ENCODE measurements around the gene SF3B3.

Gene SF3B3

GRCh38 chr16:70601576-70602575 lies 78.3 kb downstream of the SF3B3 start:
- Histone ChIP-seq H3K27ac (ENCODE audit: low read length) (no peak overlapping the region), H3K36me3 (replicated peaks; ENCODE audit: insufficient read depth, low read length) (no peaks in the 10 kb centered on the region), H3K9ac (ENCODE audit: low read length) (no peak overlapping the region), H3K9me2 (replicated peaks; ENCODE audit: insufficient read depth, low read length) (no peaks in the 10 kb centered on the region), H3K9me3 (replicated peaks; ENCODE audit: insufficient read depth, low read length) (no peaks in the 10 kb centered on the region), H3K4me2 (ENCODE audit: low read depth, low read length) (no peak overlapping the region), H3F3A (ENCODE audit: insufficient read depth, low read length) (no peaks in the 10 kb centered on the region), H3K4me3 (ENCODE audit: low read length) (no peak overlapping the region), H2AFZ (ENCODE audit: low read length) (no peak overlapping the region), H3K4me1 (ENCODE audit: low read length) (no peaks in the 10 kb centered on the region), H3K79me2 (ENCODE audit: low read length) (no peaks in the 10 kb centered on the region), H4K20me1 (ENCODE audit: insufficient read depth, low read length) (no peaks in the 10 kb centered on the region), H3K27me3 (replicated peaks; ENCODE audit: insufficient read depth, low read length) (no peaks in the 10 kb centered on the region)
- TF ChIP-seq EZH2phosphoT487 (IDR thresholded peaks at IDR 0.05; ENCODE audit: low read length) (no peak), CTCF (IDR thresholded peaks at IDR 0.05; ENCODE audit: low read length) (no peak), EZH2 (optimal IDR thresholded peaks at IDR 0.05; ENCODE audit: low read depth, low read length) (no peak)
- no peak for DNase-seq

GRCh38 chr16:70602831-70603230 lies 79.2 kb downstream of the SF3B3 start:
- no peaks in the 10 kb centered on the region for H3K9me3 ChIP-seq (replicated peaks; ENCODE audit: insufficient read depth, low read length)
- no peak overlapping the region for H3K4me3 ChIP-seq (ENCODE audit: low read length)
- no peak for DNase-seq
- no peaks in the 10 kb centered on the region for H3K79me2 ChIP-seq (ENCODE audit: low read length)
- no peaks in the 10 kb centered on the region for H3K4me1 ChIP-seq (ENCODE audit: low read length)
- no peaks in the 10 kb centered on the region for H3K36me3 ChIP-seq (replicated peaks; ENCODE audit: insufficient read depth, low read length)
- no peaks in the 10 kb centered on the region for H3K27me3 ChIP-seq (replicated peaks; ENCODE audit: insufficient read depth, low read length)
- H3K4me2 ChIP-seq (ENCODE audit: low read depth, low read length): no peak overlapping the region
- no peak overlapping the region for H3K27ac ChIP-seq (ENCODE audit: low read length)
- H3K9ac ChIP-seq (ENCODE audit: low read length): no peak overlapping the region
- TF ChIP-seq EZH2 (optimal IDR thresholded peaks at IDR 0.05; ENCODE audit: low read depth, low read length): no peak
- TF ChIP-seq CTCF (IDR thresholded peaks at IDR 0.05; ENCODE audit: low read length): no peak
- TF ChIP-seq EZH2phosphoT487 (IDR thresholded peaks at IDR 0.05; ENCODE audit: low read length): no peak
- H4K20me1 ChIP-seq (ENCODE audit: insufficient read depth, low read length): no peaks in the 10 kb centered on the region
- H3K9me2 ChIP-seq (replicated peaks; ENCODE audit: insufficient read depth, low read length): no peaks in the 10 kb centered on the region
- H3F3A ChIP-seq (ENCODE audit: insufficient read depth, low read length): no peaks in the 10 kb centered on the region
- no peak overlapping the region for H2AFZ ChIP-seq (ENCODE audit: low read length)

GRCh38 chr16:70604407-70605282 lies 81.0 kb downstream of the SF3B3 start:
- Histone ChIP-seq H3K27me3 (replicated peaks; ENCODE audit: insufficient read depth, low read length) (no peaks in the 10 kb centered on the region), H3K4me1 (ENCODE audit: low read length) (no peaks in the 10 kb centered on the region), H3K9me2 (replicated peaks; ENCODE audit: insufficient read depth, low read length) (no peaks in the 10 kb centered on the region), H3K9me3 (replicated peaks; ENCODE audit: insufficient read depth, low read length) (no peaks in the 10 kb centered on the region), H3K9ac (ENCODE audit: low read length) (no peak overlapping the region), H2AFZ (ENCODE audit: low read length) (no peak overlapping the region), H3K27ac (ENCODE audit: low read length) (no peak overlapping the region), H3K79me2 (ENCODE audit: low read length) (no peaks in the 10 kb centered on the region), H3K36me3 (replicated peaks; ENCODE audit: insufficient read depth, low read length) (no peaks in the 10 kb centered on the region), H3F3A (ENCODE audit: insufficient read depth, low read length) (no peaks in the 10 kb centered on the region), H3K4me2 (ENCODE audit: low read depth, low read length) (no peak overlapping the region), H3K4me3 (ENCODE audit: low read length) (no peak overlapping the region), H4K20me1 (ENCODE audit: insufficient read depth, low read length) (no peaks in the 10 kb centered on the region)
- no peak for DNase-seq
- TF ChIP-seq EZH2phosphoT487 (IDR thresholded peaks at IDR 0.05; ENCODE audit: low read length) (no peak), EZH2 (optimal IDR thresholded peaks at IDR 0.05; ENCODE audit: low read depth, low read length) (no peak), CTCF (IDR thresholded peaks at IDR 0.05; ENCODE audit: low read length) (no peak)
